BLaER1 (cell line): ENCODE measurements around the gene RFLNA.
A peak's percentile ranks its signal among the peaks of the same experiment; 100 is the strongest.

Source experiments
- H3K27ac ChIP-seq: shearing (Covaris generic); formaldehyde crosslinking; 2 replicates; pipeline ENCODE4 v1.8.1; 2022
- H3K27me3 ChIP-seq: shearing (Covaris generic); formaldehyde crosslinking; 2 replicates; pipeline ENCODE4 v1.8.1; 2022
- H3K36me3 ChIP-seq: shearing (Covaris generic); formaldehyde crosslinking; 2 replicates; pipeline ENCODE4 v1.8.1; 2022
- H3K4me1 ChIP-seq: shearing (Covaris generic); formaldehyde crosslinking; 2 replicates; pipeline ENCODE4 v1.8.1; 2022
- H3K4me2 ChIP-seq: shearing (Covaris generic); formaldehyde crosslinking; 2 replicates; pipeline ENCODE4 v1.8.1; 2022
- H3K4me3 ChIP-seq: shearing (Covaris generic); formaldehyde crosslinking; 2 replicates; pipeline ENCODE4 v1.8.1; 2022
- H3K9ac ChIP-seq: shearing (Covaris generic); formaldehyde crosslinking; 2 replicates; pipeline ENCODE4 v1.8.1; 2022
- H3K9me3 ChIP-seq: shearing (Covaris generic); formaldehyde crosslinking; 2 replicates; pipeline ENCODE4 v1.8.1; 2022
- H4K20me1 ChIP-seq: shearing (Covaris generic); formaldehyde crosslinking; 2 replicates; pipeline ENCODE4 v1.8.1; 2022
- Cebpa-rat ChIP-seq: shearing (Covaris generic); IDR thresholded peaks from 2 replicates; pipeline ENCODE4 v1.8.1; 2022

RFLNA gene

GRCh38 chr12:124324803-124325705 is 30.2 kb downstream of the RFLNA start:
- no peaks in the 10 kb centered on the region for H3K27me3 ChIP-seq
- peaks cover 38% of the 10 kb centered on the region for H3K9me3 ChIP-seq
- peaks cover 53% of the 10 kb centered on the region for H3K36me3 ChIP-seq
- H3K27ac ChIP-seq: no peak overlapping the region
- 0 out of 2 replicates have a peak overlapping the region, but pooled peaks have one; percentile 13 for H3K4me3 ChIP-seq
- no peak for TF ChIP-seq Cebpa-rat
- H4K20me1 ChIP-seq: no peaks in the 10 kb centered on the region
- no peak overlapping the region for H3K4me2 ChIP-seq
- H3K9ac ChIP-seq: no peak overlapping the region
- H3K4me1 ChIP-seq: peaks cover 20% of the 10 kb centered on the region

- no peak for TF ChIP-seq Cebpa-rat
Measured at GRCh38 chr12:124326104-124326503, 31.2 kb downstream of the RFLNA start.

GRCh38 chr12:124326871-124327270 is 32.0 kb downstream of the RFLNA start:
- Histone ChIP-seq H3K27ac (no peak overlapping the region), H3K4me1 (peaks cover 13% of the 10 kb centered on the region), H3K27me3 (no peaks in the 10 kb centered on the region), H3K36me3 (peaks cover 71% of the 10 kb centered on the region), H3K4me3 (no peak overlapping the region), H3K9me3 (peaks cover 38% of the 10 kb centered on the region), H3K4me2 (no peak overlapping the region), H3K9ac (no peak overlapping the region), H4K20me1 (no peaks in the 10 kb centered on the region)
- no peak for TF ChIP-seq Cebpa-rat

More at GRCh38 chr12:124326104-124326503, 31.2 kb downstream of the RFLNA start:
- no peaks in the 10 kb centered on the region for H3K27me3 ChIP-seq
- no peak overlapping the region for H3K27ac ChIP-seq
- peaks cover 63% of the 10 kb centered on the region for H3K36me3 ChIP-seq
- H3K9ac ChIP-seq: no peak overlapping the region
- no peaks in the 10 kb centered on the region for H4K20me1 ChIP-seq
- H3K4me3 ChIP-seq: no peak overlapping the region
- H3K4me1 ChIP-seq: peaks cover 20% of the 10 kb centered on the region
- peaks cover 38% of the 10 kb centered on the region for H3K9me3 ChIP-seq
- no peak overlapping the region for H3K4me2 ChIP-seq

GRCh38 chr12:124327362-124328043 is 32.6 kb downstream of the RFLNA start:
- Histone ChIP-seq H4K20me1 (no peaks in the 10 kb centered on the region), H3K27me3 (no peaks in the 10 kb centered on the region), H3K4me1 (peaks cover 13% of the 10 kb centered on the region), H3K36me3 (peaks cover 77% of the 10 kb centered on the region), H3K4me3 (no peak overlapping the region), H3K27ac (no peak overlapping the region), H3K9ac (no peak overlapping the region), H3K9me3 (peaks cover 37% of the 10 kb centered on the region), H3K4me2 (no peak overlapping the region)
- TF ChIP-seq Cebpa-rat: no peak

- Histone ChIP-seq H3K4me3 (no peak overlapping the region), H3K27me3 (no peaks in the 10 kb centered on the region), H3K36me3 (peaks cover 83% of the 10 kb centered on the region), H4K20me1 (no peaks in the 10 kb centered on the region), H3K9me3 (peaks cover 31% of the 10 kb centered on the region), H3K4me1 (peaks cover 13% of the 10 kb centered on the region), H3K9ac (no peak overlapping the region), H3K4me2 (no peak overlapping the region), H3K27ac (no peak overlapping the region)
- TF ChIP-seq Cebpa-rat: no peak
Measured at GRCh38 chr12:124328116-124328515, 33.2 kb downstream of the RFLNA start.

GRCh38 chr12:124328636-124329035 is 33.7 kb downstream of the RFLNA start:
- Histone ChIP-seq H4K20me1 (no peaks in the 10 kb centered on the region), H3K9me3 (peaks cover 27% of the 10 kb centered on the region), H3K4me1 (peaks cover 13% of the 10 kb centered on the region), H3K27ac (no peak overlapping the region), H3K9ac (no peak overlapping the region), H3K4me3 (no peak overlapping the region), H3K36me3 (peaks cover 83% of the 10 kb centered on the region), H3K27me3 (no peaks in the 10 kb centered on the region), H3K4me2 (no peak overlapping the region)
- no peak for TF ChIP-seq Cebpa-rat

- Histone ChIP-seq H4K20me1 (0 out of 2 replicates have a peak, but pooled peaks cover under 1% of the 10 kb centered on the region), H3K4me1 (peaks cover 13% of the 10 kb centered on the region), H3K4me3 (no peak overlapping the region), H3K27me3 (no peaks in the 10 kb centered on the region), H3K27ac (no peak overlapping the region), H3K9me3 (no peaks in the 10 kb centered on the region), H3K4me2 (no peak overlapping the region), H3K9ac (no peak overlapping the region), H3K36me3 (peaks cover 85% of the 10 kb centered on the region)
- no peak for TF ChIP-seq Cebpa-rat
Measured at GRCh38 chr12:124332058-124332672, 37.3 kb downstream of the RFLNA start.

- no peak overlapping the region for H3K4me2 ChIP-seq
- H3K9me3 ChIP-seq: no peaks in the 10 kb centered on the region
- H3K36me3 ChIP-seq: peaks cover 92% of the 10 kb centered on the region
- H4K20me1 ChIP-seq: 0 out of 2 replicates have a peak, but pooled peaks cover 8% of the 10 kb centered on the region
- H3K4me3 ChIP-seq: no peak overlapping the region
- H3K27me3 ChIP-seq: no peaks in the 10 kb centered on the region
- H3K4me1 ChIP-seq: peaks cover 13% of the 10 kb centered on the region
- no peak overlapping the region for H3K9ac ChIP-seq
- no peak overlapping the region for H3K27ac ChIP-seq
- TF ChIP-seq Cebpa-rat: no peak
Measured at GRCh38 chr12:124332900-124333299, 38.0 kb downstream of the RFLNA start.

- no peak overlapping the region for H3K9ac ChIP-seq
- H3K27ac ChIP-seq: no peak overlapping the region
- H3K4me3 ChIP-seq: no peak overlapping the region
- no peaks in the 10 kb centered on the region for H3K9me3 ChIP-seq
- H3K27me3 ChIP-seq: no peaks in the 10 kb centered on the region
- H4K20me1 ChIP-seq: 0 out of 2 replicates have a peak, but pooled peaks cover 14% of the 10 kb centered on the region
- H3K36me3 ChIP-seq: peaks cover 92% of the 10 kb centered on the region
- no peak for TF ChIP-seq Cebpa-rat
- H3K4me2 ChIP-seq: no peak overlapping the region
- peaks cover 6% of the 10 kb centered on the region for H3K4me1 ChIP-seq
Measured at GRCh38 chr12:124333724-124334123, 38.8 kb downstream of the RFLNA start.
